HG03521 (cell line): ENCODE measurements around the gene TMEM8B.

ENCODE experiments used
- ATAC-seq: cut with Tn5 transposase; IDR thresholded peaks from one replicate; pipeline ENCODE4 v1.9.1; 2021; ENCODE audit warnings: mild to moderate bottlenecking, moderate library complexity; ENCODE audit not compliant: unreplicated experiment

TMEM8B gene

GRCh38 chr9:35839926-35840325, 10.9 kb downstream of the TMEM8B start:
- ATAC-seq = no peak

GRCh38 chr9:35840881-35841644, 12.0 kb downstream of the TMEM8B start:
- no peak for ATAC-seq

- no peak for ATAC-seq
Measured at GRCh38 chr9:35841645-35841900, 12.5 kb downstream of the TMEM8B start.

GRCh38 chr9:35842020-35842745, 13.2 kb downstream of the TMEM8B start:
- no peak for ATAC-seq

GRCh38 chr9:35842795-35843194, 13.8 kb downstream of the TMEM8B start:
- peak; percentile 58 for ATAC-seq

- ATAC-seq = no peak
Measured at GRCh38 chr9:35844628-35845270, 15.7 kb downstream of the TMEM8B start.

GRCh38 chr9:35845824-35846771, 17.1 kb downstream of the TMEM8B start:
- ATAC-seq = no peak

- ATAC-seq = peak; percentile 87
Measured at GRCh38 chr9:35847792-35848572, 19.0 kb downstream of the TMEM8B start.

- ATAC-seq = no peak
Measured at GRCh38 chr9:35852267-35852815, 23.3 kb downstream of the TMEM8B start.

GRCh38 chr9:35852876-35853865, 24.1 kb downstream of the TMEM8B start:
- no peak for ATAC-seq

GRCh38 chr9:35854091-35854762, 25.2 kb downstream of the TMEM8B start:
- no peak for ATAC-seq

- ATAC-seq = no peak
Measured at GRCh38 chr9:35856206-35856605, 27.2 kb downstream of the TMEM8B start.

- no peak for ATAC-seq
Measured at GRCh38 chr9:35856882-35857281, 27.9 kb downstream of the TMEM8B start.

GRCh38 chr9:35858458-35858857, 29.4 kb downstream of the TMEM8B start:
- no peak for ATAC-seq

GRCh38 chr9:35859310-35859989, 30.4 kb downstream of the TMEM8B start:
- no peak for ATAC-seq

GRCh38 chr9:35859990-35860339, 30.9 kb downstream of the TMEM8B start:
- no peak for ATAC-seq

GRCh38 chr9:35861161-35861897, 32.3 kb downstream of the TMEM8B start:
- ATAC-seq = no peak
